ENCODE data around the gene BLOC1S5.

DNA sequence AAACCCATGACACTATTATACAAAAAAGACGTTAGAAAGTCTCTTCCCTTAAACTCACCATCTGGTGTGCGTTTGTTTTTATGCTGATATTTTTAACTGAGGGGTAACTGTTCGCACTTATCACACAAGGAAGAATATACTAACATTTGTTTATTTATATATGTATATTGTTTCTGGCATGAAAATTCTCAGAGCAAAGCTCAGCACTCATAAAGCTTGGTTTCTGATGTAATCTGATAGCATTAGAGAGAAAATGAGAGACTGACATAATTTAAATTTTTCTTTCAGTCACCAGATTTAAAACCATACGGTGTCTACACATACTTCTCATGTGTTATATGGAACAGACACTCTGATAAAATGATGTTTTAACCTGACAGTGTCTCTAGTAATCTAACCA is 6.9 kb downstream of the BLOC1S5 start:
- TF ChIP-seq CTCF (IDR thresholded peaks at IDR 0.05), result no peak
- no peak for TF ChIP-seq POLR2AphosphoS5 (IDR thresholded peaks at IDR 0.05)

Measured in sigmoid colon (tissue), 4 donors.